Measurements from ENCODE around the gene MORC2.

The MORC2 gene

DNA sequence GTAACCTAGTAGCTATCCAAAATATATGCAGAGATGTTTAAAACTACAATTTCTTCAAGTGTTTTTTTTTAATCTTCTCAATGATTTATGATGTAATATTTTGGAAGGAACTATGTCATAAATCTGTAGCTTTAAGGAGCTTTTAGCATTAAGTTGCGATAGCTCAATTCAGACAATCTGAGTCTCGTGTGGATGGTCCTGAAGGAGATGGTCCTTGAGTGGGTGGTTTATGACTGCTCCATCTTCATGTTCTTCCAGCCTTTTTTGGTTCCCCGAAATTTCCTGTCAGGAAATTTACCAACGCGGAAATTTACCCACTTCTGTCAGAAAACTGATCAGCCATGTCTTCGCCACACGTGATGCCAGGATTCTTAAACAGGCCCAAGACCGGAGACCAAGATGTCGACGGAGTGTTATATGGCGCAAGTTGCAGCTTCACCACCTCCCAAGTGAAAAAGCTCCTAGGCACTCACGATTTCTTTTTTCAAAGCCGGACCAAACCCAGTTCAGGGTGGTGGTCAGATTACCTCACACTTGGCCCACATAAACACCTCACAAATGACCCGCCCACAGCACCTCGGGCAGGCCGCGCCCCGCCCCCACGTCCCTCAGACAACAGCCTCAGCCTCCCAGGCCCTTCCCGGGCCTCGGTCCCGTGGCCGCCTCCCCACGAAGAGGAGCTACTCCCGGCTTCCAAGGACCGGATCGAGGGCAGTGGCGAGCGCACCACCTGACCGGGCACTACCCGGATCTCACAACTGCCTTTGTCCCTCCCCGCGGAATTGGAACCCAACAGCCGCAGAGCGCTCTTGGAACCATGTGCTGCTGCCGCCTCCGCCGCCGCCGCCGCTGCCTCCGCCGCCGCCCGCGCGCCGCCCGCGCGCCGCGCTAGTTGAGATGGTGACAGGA is at the start of gene MORC2:
Gene MORC2, minus strand, starts transcription at position 760 of the 909 bp plus-strand sequence. CDS start 885 bp downstream, outside the sequence.
- no peak for DNase-seq

GRCh38 chr22:31005535-31005934 is 37.0 kb upstream of the MORC2 start:
- DNase-seq = no peak

- no peak for DNase-seq
Observed at GRCh38 chr22:31001124-31001770, 32.7 kb upstream of the MORC2 start.

DNA sequence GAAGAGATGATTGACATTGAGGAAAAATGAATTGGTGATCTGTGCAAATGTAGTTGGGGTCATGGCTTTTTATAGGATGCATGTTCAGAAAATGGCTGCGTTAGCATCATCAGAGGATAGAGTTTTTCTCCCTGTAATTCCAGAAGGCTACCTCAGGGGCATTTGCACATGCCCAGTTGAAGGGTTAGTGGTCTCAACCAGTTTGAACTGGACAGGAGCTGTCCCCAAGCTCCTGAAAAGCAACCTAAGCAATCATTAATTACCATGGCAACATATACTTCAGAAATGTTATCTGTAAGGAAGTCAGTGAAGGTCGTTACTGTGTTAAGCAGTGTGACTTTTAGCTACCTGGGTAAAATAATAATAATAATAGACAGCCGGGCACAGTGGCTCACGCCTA is 29.8 kb upstream of the MORC2 start:
- no peak for DNase-seq

- no peak for DNase-seq
Observed at GRCh38 chr22:30996462-30996861, 27.9 kb upstream of the MORC2 start.

GRCh38 chr22:30994960-30995359 is 26.4 kb upstream of the MORC2 start:
- no peak for DNase-seq

DNA sequence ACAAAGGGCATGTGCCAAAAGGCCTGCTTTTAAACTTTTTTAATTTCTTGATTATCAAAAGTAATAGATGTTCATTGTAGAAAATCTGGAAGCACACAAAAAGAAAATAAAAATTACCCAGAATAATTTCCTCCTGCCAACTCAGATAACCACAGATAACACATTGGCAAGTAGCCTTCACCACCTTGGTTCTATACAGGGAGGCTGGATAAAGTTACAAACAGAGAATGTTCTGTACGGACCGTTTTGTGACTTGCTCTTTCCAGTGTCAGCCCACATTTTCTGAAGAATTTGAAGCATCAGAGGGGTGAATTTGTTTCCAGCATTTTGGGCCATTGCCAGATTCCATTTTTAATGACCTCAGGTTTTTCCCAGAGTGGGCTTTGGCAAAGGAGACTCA is 24.0 kb upstream of the MORC2 start:
- DNase-seq = no peak

DNA sequence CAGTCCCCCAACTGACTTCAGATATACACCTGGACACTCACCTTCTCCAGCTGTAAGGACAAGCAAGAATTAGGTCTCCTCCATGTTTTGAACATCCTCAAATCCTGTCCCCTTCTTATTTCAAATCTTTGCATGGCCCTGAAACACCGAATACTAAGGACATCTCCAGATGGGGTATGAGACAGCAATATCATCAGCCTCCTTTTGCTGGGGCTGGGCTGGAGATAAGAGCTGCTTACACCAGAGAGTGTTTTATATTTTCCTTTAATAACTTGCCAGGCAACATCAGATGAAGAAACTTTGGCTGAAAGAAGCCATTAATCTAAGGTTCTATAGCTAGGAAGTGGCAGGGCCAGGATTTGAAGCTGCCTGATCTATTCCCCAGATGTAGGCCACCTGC is 22.1 kb upstream of the MORC2 start:
- DNase-seq = no peak

DNA sequence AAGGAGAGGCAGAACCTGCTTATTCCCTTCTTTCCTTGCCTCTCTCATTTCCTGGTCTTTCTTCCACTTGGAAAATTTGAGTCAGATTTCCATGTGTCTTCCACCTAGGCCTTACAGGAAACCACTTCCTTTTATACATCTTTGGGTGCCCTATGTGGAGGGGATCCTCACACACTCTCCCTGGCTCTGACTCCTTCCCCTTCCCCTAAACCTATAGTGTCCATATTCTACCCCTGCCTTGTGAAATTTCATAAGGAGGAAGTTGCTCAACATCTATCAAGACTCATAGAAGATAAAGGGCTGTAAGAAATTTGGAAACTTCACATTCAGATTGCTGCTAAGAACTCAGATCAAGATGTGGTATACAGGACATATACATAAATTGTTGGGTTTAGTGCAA is 20.9 kb upstream of the MORC2 start:
- no peak for DNase-seq

GRCh38 chr22:30985561-30986208 is 17.1 kb upstream of the MORC2 start:
- no peak for DNase-seq

DNA sequence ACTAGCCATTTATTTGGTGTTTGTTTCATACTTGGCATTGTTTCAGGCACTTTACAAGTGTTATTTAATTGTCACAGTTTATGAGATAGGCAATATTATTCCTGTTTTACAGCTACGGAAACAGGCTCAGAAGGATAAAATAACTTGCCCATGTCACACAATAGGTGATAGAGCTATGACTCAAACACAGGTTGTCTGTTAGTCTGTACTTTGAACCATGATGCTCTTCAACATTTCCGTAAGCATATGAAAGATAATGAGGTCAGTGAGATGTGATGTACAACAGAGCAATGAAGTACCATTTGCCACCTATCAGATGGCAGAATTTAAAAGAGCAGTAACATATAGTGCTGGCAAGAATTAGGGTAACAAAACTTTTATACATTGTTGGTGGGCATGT is 15.7 kb upstream of the MORC2 start:
- DNase-seq = no peak

DNA sequence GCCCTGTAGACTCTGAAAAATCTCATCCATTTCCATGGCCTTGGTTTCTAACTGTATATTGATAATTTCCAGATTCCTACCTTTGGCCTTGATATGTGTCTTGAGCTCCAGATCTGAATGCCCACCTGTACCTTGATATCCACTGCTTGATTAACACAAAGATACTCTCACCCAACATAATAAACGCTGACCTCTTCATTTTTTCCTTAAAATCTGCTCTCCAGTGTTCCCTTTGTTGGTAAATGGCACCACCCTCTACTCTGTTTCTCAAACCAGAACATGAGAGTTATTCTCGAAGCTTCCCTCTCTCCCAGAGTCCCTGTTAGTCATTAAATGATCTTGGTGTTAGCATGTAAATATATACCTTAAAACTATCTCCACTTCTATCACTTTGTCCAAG is 13.9 kb upstream of the MORC2 start:
- no peak for DNase-seq

GRCh38 chr22:30979932-30980331 is 11.4 kb upstream of the MORC2 start:
- DNase-seq = no peak

- DNase-seq = no peak
Observed at GRCh38 chr22:30978304-30978962, 9.9 kb upstream of the MORC2 start.

DNA sequence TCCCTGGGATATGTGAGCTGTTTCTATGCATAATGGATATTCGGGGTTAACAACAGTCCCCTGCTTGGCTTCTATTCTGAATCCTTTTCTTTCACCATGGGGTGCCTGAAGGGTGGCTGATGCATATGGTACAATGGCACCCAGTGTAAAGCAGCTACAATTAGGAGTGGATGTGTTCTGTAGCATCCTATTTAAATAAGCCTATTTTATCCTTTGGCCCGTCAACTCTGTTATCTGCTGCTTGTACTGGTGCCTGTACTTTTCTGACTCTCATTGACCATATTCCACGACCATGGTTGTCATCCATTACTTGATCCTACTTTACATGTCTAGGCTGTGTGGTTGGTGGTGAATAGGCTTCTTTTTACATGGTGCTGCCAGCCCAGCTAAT is 1.8 kb upstream of the MORC2 start:
- DNase-seq = no peak

DNA sequence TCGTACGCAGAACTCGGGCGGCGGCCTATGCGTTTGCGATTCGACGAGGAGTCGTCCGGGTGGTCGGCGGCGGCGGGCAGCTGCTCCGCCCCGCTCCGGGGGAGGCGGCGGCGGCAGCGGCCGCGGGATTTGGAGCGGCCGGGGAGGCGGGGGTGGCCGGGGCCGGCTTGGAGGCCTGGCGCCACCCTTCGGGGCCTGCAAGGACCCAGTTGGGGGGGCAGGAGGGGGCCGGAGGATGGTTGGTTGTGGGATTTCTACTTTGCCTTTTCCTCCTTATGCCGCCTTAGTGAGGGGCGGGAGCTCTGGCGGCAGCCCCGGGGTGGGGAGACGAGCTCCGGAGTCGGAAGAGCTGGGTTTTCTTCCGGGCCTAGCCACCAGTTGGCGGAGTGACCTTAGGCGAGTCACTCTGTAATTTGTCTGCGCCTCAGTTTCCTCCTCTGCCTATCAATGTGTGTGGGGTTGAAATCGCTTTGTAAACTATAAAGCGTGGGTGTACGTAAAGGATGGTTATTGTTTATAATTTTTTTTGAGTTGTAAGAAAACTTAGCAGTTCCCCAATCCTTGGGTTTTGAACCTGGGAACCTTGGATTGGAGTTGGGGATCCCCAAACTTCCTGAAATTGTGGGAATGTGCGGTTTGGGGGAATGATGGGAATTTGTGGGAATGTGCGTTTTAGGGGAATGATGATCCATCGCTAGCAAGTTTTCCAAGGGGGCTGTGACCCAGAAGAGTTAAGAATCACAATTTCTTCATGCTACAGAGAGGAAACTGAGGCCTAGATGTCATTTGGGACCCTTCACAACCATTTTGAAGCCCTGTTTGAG is 1.2 kb upstream of the MORC2 start:
- DNase-seq = peak; percentile 72

DNA sequence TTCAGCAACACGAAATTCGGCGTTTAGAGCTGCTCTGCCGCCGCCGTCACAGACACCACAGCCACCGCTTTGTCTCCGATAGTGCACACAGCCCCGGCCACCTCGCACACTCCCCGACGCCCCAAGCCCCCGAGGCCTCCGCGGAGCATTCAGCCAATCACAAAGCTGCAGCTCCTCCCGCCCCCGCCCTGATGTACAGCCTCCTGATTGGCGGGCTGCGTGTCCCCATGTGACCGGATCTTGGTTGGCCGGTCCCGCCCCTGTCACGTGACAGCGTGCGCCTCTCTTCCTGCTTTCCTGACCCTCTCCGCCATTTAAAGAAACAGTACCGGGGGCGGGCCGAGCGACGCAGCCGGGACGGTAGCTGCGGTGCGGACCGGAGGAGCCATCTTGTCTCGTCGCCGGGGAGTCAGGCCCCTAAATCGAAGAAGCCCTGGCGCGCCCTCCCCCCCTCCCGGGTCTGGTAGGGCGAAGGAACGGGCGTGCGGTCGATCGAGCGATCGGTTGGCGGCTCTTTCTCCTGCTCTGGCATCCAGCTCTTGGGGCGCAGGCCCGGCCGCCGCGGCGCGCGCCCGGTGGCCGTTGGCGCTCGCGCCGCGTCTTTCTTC is 454 bp upstream of the MORC2 start, which contains the start of gene TUG1:
Gene TUG1, plus strand, starts transcription at position 342 of the 608 bp plus-strand sequence.
- DNase-seq = peak; percentile 99

- DNase-seq = no peak
Observed at GRCh38 chr22:30964858-30965257, 3.7 kb downstream of the MORC2 start.

DNA sequence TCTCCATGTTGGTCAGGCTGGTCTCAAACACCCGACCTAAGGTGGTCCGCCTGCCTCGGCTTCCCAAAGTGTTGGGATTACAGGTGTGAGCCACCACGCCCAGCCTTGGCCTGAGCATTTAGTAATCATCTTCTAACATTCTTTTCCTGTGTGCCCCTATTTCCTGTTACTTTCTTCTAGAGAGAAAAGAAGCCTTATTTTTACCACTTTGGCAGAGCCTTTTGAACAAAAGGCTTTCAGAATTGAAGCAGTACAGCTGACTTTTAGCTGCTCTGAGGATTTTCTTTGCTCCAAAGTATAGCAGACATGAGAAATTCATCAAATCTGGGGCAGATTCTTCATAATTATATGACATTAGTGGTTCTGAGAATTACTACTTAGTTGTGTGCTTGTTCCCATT is 13.4 kb downstream of the MORC2 start:
- DNase-seq = no peak

DNA sequence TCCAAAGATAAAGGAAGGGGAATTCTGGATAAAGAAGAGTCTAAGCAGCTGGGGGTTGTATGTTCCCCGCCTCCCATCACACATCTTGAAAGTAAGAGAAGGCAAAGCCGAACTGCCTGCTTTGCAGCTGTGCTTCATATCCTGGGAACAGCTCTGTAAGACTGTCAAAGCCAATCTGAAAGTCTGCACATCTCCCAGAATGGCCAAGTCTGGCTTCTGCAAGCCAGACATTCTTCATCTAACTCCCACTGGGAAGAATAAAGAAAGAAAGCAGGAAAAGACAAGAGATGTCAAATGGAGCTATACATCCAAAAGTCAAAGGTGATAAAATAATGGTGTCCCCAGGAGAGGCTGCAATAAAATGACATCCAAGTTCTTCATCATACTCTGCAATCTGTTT is 15.4 kb downstream of the MORC2 start:
- no peak for DNase-seq

DNA sequence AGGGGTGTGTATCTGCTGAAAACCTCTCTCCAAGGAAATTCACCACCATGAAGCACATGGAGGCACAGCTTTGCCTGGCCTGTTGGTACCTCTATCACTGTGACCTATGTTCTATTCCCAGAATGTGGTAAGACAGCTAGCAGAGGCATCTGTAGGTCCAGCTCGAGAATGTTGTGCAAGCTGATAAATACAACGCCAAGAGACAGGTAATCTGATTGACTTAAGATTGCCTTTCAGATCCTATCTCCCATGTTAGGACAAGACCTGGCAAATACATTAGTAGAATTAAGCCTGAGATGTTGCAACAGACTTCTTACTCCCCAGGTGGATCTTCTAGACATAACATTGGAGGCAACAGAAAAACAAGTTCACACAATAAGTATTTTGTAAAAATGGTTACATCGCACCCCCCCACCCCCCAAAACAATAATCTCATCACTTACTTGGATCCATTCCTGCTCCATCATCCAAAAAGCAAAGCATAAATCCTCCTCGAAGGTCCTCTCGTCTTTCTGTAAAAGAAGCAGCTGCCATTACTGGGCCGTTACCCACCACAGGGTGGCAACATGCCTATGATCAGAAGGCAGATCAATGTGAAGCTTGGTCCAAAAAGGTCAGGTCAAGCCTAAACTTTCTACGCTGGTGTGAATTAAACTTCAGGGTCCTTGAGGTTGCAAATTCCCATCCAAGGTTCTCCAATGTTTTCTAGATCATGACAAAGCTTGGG is 18.5 kb downstream of the MORC2 start:
- no peak for DNase-seq
